Measurements from ENCODE around the gene C2CD2. TPM values are rescaled to one million over a fixed set of nuclear protein-coding genes. Genes with fewer than 3 reads are reported as not detected.

The C2CD2 gene
- total and polyA plus RNA-seq, 10 of the 15 experiments (the other 5 are each of a cell fraction or from before 2014, with no cell fraction given): 2.2 to 30.9 (median 9.9) TPM

DNA sequence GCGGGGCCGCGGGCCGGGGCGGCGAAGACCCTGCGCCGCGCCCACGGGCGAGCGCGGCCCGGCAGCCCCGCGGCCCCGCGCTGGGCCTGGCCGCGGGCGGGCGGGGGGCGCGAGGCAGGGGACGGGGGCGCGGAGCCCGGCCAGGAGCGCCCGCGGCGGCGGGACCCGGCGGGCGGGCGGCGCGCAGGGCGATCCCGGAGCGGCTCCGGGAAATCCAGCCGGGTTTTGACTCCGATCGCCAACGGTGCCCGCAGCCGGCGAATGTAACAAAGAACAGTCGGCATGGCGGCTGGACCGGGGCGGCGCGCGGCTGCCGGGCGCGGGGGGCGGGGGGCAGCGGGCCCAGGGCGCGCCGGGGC, 75.0 kb downstream of the C2CD2 start (continued):
- TF ChIP-seq MTA2 (IDR thresholded peaks at IDR 0.05; ENCODE audit: low read depth) (no peak), NR2F1 (conservative IDR thresholded peaks at IDR 0.05) (no peak), RUNX3 (IDR thresholded peaks at IDR 0.05; ENCODE audit: low read length) (peak; percentile 55), POLR2AphosphoS5 (IDR thresholded peaks at IDR 0.05; ENCODE audit: low read length) (no peak), SMC3 (IDR thresholded peaks at IDR 0.05; ENCODE audit: borderline replicate concordance, low read length) (no peak), SIX5 (IDR thresholded peaks at IDR 0.05; ENCODE audit: low read depth, low read length, severe bottlenecking) (no peak), IRF4 (IDR thresholded peaks at IDR 0.05; ENCODE audit: low read depth, low read length) (no peak), HDGF (IDR thresholded peaks at IDR 0.05) (no peak), KDM1A (IDR thresholded peaks at IDR 0.05; ENCODE audit: borderline replicate concordance) (no peak), FOS (IDR thresholded peaks at IDR 0.05; ENCODE audit: borderline replicate concordance, extremely low read depth, insufficient read length) (no peak), ETV6 (conservative IDR thresholded peaks at IDR 0.05 in 1 of 2, IDR thresholded peaks at IDR 0.05 in 1 of 2; ENCODE audit: borderline replicate concordance in 1 of 2, low read depth in 1 of 2) (no peak), RELA (IDR thresholded peaks at IDR 0.05; ENCODE audit: borderline replicate concordance, partially characterized antibody) (no peak), TAF1 (IDR thresholded peaks at IDR 0.05; ENCODE audit: borderline replicate concordance, low read depth, low read length) (peak; percentile 65; the same call in 1 of the 2 replicates), MEF2A (IDR thresholded peaks at IDR 0.05; ENCODE audit: insufficient read depth, low read depth, low read length) (0 out of 2 replicates have a peak, but pooled peaks have one; percentile 9), RFX5 (IDR thresholded peaks at IDR 0.05; ENCODE audit: low read depth, low read length) (no peak), SP1 (IDR thresholded peaks at IDR 0.05; ENCODE audit: low read depth, low read length) (peak; percentile 96), ZNF622 (IDR thresholded peaks at IDR 0.05) (no peak), SPI1 (IDR thresholded peaks at IDR 0.05; ENCODE audit: borderline replicate concordance, insufficient read depth, low read depth, low read length) (no peak)
- TF ChIP-seq, protein P1, sequence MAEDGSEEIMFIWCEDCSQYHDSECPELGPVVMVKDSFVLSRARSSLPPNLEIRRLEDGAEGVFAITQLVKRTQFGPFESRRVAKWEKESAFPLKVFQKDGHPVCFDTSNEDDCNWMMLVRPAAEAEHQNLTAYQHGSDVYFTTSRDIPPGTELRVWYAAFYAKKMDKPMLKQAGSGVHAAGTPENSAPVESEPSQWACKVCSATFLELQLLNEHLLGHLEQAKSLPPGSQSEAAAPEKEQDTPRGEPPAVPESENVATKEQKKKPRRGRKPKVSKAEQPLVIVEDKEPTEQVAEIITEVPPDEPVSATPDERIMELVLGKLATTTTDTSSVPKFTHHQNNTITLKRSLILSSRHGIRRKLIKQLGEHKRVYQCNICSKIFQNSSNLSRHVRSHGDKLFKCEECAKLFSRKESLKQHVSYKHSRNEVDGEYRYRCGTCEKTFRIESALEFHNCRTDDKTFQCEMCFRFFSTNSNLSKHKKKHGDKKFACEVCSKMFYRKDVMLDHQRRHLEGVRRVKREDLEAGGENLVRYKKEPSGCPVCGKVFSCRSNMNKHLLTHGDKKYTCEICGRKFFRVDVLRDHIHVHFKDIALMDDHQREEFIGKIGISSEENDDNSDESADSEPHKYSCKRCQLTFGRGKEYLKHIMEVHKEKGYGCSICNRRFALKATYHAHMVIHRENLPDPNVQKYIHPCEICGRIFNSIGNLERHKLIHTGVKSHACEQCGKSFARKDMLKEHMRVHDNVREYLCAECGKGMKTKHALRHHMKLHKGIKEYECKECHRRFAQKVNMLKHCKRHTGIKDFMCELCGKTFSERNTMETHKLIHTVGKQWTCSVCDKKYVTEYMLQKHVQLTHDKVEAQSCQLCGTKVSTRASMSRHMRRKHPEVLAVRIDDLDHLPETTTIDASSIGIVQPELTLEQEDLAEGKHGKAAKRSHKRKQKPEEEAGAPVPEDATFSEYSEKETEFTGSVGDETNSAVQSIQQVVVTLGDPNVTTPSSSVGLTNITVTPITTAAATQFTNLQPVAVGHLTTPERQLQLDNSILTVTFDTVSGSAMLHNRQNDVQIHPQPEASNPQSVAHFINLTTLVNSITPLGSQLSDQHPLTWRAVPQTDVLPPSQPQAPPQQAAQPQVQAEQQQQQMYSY (CRISPR knock-in tag; IDR thresholded peaks at IDR 0.05): no peak
- TF ChIP-seq, protein P2, sequence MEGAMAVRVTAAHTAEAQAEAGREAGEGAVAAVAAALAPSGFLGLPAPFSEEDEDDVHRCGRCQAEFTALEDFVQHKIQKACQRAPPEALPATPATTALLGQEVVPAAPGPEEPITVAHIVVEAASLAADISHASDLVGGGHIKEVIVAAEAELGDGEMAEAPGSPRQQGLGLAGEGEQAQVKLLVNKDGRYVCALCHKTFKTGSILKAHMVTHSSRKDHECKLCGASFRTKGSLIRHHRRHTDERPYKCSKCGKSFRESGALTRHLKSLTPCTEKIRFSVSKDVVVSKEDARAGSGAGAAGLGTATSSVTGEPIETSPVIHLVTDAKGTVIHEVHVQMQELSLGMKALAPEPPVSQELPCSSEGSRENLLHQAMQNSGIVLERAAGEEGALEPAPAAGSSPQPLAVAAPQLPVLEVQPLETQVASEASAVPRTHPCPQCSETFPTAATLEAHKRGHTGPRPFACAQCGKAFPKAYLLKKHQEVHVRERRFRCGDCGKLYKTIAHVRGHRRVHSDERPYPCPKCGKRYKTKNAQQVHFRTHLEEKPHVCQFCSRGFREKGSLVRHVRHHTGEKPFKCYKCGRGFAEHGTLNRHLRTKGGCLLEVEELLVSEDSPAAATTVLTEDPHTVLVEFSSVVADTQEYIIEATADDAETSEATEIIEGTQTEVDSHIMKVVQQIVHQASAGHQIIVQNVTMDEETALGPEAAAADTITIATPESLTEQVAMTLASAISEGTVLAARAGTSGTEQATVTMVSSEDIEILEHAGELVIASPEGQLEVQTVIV (IDR thresholded peaks at IDR 0.05; ENCODE audit: borderline replicate concordance, partially characterized antibody): no peak
- TF ChIP-seq, protein P3, sequence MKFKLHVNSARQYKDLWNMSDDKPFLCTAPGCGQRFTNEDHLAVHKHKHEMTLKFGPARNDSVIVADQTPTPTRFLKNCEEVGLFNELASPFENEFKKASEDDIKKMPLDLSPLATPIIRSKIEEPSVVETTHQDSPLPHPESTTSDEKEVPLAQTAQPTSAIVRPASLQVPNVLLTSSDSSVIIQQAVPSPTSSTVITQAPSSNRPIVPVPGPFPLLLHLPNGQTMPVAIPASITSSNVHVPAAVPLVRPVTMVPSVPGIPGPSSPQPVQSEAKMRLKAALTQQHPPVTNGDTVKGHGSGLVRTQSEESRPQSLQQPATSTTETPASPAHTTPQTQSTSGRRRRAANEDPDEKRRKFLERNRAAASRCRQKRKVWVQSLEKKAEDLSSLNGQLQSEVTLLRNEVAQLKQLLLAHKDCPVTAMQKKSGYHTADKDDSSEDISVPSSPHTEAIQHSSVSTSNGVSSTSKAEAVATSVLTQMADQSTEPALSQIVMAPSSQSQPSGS (IDR thresholded peaks at IDR 0.05; ENCODE audit: low read length): no peak

Data from GM12878 (cell line).